Sigmoid colon (tissue), 4 donors: ENCODE measurements around the gene HOXD3.

Source experiments
- CTCF ChIP-seq, 4 experiments: fragments of 450-650 bp in 3 of 4; fragments of 200-600 bp in 1 of 4; IDR thresholded peaks; one replicate each; pipeline ENCODE4 v1.5.1; 2016 to 2019; ENCODE audit warnings: antibody characterized with exemption in 4 of 4, mild to moderate bottlenecking in 3 of 4, moderate library complexity in 2 of 4
- POLR2A ChIP-seq, 2 donors: fragments of 450-650 bp; IDR thresholded peaks; one replicate each; pipeline ENCODE4 v1.6.1; 2016; ENCODE audit warnings: antibody characterized with exemption in 2 of 2, mild to moderate bottlenecking in 2 of 2, moderate library complexity in 2 of 2
- POLR2AphosphoS5 ChIP-seq, 4 donors: sonication (generic); formaldehyde crosslinking; IDR thresholded peaks; one replicate each; pipeline ENCODE4 v1.6.1; 2017; ENCODE audit warnings: antibody characterized with exemption in 4 of 4

GRCh38 chr2:176146645-176147044 is 10.5 kb upstream of the HOXD3 start:
- TF ChIP-seq POLR2A (IDR thresholded peaks at IDR 0.05) (no peak), CTCF (IDR thresholded peaks at IDR 0.05) (no peak), POLR2AphosphoS5 (IDR thresholded peaks at IDR 0.05) (no peak)
